ENCODE results near the gene NOSTRIN.

- TF ChIP-seq CTCF (IDR thresholded peaks at IDR 0.05) (no peak), POLR2A (IDR thresholded peaks at IDR 0.05) (no peak)
Observed at GRCh38 chr2:168790226-168790902, 12.1 kb upstream of the NOSTRIN start.
